Right ventricle myocardium inferior (tissue), 1 donor: ENCODE data around the gene SCGB1C1. TPM values are rescaled to one million over a fixed set of nuclear protein-coding genes. Genes with fewer than 3 reads are reported as not detected.
"Not testable (repeated sequence)": the region's sequence is repeated elsewhere in the genome, so short reads cannot be mapped to it uniquely, and the experiment has no call there.

Source experiments
- ATAC-seq: fragments of 200-7000 bp; cut with Tn5 transposase; one replicate; pipeline ENCODE4 v1.9.1; 2020; ENCODE audit warnings: mild to moderate bottlenecking, moderate library complexity
- DNase-seq: peaks from one replicate; pipeline ENCODE4 v3.0.0; 2021; ENCODE audit errors: missing footprints
- intact Hi-C: fragments of 100-400 bp; cut with DNase I; formaldehyde crosslinking; loops from one replicate; pipeline ENCODE4 v1.11.0; 2022
- long read RNA-seq: library from polyadenylated mRNA; unstranded; transcript quantifications from one replicate; pipeline ENCODE4 v2.0.0, GENCODE V29; 2021
- total RNA-seq: library from RNA; stranded (reverse); fragmentation: NEBNext Ultra II Directional; extraction: Animal tissue kit (Norgen Biotek cat#: 25700); gene quantifications from one replicate; pipeline ENCODE4 v1.2.1, GENCODE V29; 2021
- donor health status: DM: no; HTN: yes; CAD: no; lungs with severe emphysema.

The SCGB1C1 gene
- not detected for total RNA-seq
- long read RNA-seq, result 0 reads

- ATAC-seq, intact Hi-C loops, DNase-seq: not testable (repeated sequence)
Observed at GRCh38 chr11:192674-193128, at the start of gene SCGB1C1. TSS of gene SCGB1C1 (plus strand) at chr11:193078. CDS start at chr11:193100, 22 bp downstream.

DNA sequence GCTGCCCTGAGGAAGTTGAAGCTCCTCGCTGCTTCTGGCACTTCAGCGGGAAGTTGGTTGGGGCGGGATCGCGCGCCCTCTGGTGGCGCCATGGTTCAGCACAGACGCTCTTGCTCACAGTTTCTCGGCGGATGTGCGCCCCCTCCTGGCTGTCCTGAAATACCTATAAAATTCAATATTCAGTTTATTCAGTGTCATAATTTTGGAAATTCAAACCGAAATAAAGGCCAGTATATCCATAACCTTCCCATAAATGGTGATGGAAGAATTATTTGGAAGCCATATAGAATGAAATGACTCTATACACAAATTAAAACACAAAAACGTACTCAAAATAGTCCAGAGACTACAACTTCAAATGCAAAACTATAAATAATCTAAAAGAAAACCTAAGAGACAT is 12.6 kb upstream of the SCGB1C1 start:
- intact Hi-C loops, DNase-seq, ATAC-seq: not testable (repeated sequence)

DNA sequence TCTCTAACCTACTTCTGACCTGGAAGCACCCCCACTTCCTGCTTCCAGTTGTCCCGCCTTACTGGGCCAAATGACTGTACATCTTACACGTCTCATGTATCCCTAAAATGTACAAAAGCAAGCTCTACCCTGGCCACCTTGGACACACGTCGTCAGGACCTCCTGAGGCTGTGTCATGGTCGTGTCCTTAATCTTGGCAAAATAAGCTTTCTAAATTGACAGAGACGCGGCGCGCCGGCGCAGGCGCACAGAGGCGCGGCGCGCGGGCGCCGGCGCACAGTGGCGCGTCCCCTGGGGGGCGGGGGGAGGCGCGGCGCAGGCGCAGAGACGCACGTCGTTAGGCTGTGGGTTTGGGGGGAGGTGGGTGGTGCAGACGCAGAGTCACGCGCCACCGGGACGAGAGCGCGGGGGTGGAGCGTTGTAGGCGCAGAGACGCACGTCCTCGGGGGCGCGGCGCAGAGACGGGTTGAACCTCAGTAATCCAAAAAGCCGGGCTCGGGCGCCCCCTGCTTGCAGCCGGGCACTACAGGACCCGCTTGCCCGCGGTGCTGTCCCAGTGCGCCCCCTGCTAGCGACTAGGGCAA is 3.6 kb upstream of the SCGB1C1 start:
- peak; percentile 68 for ATAC-seq
- peak; percentile 61 for DNase-seq
- intact Hi-C loops, result not testable (repeated sequence)

DNA sequence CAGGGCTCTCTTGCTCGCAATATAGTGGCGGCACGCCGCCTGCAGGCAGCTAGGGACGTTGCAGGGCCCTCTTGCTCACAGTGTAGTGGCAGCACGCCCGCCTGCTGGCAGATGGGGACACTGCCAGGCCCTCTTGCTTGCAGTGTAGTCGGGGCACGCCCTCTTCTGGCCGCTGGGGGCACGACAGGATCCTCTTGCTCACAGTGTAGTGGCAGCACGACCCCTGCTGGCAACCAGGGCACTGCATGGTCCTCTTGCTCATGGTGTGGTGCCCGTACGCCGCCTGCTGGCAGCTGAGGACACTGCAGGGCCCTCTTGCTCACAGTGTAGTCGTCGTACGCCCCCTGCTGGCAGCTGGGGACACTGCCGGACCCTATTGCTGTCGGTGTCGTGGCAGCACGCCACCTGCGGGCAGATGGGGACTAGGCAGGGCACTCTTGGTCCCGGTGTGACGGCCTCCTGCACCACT is 3.0 kb upstream of the SCGB1C1 start:
- ATAC-seq (peak; percentile 53), DNase-seq (peak; percentile 48)
- intact Hi-C loops, result not testable (repeated sequence)

DNA sequence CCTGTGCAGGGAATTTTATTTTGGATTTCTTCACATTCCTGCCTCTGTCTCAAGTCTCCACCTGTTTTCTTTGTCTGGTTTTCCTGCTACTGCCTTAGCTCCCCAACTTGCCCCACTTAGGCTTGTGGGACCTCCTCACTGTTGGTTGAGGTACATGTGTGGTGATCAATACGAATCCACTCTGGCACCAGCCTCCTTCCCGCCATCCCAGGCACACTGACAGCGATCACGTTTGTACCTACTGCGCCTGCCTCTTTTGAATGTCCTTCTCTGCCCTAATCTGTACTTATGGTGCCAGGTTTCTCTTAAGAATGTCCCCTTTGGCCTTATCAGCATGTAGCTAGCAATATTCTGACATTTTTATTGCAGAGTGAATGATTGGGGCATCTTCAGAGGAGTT is 2.3 kb upstream of the SCGB1C1 start:
- ATAC-seq, DNase-seq, intact Hi-C loops: not testable (repeated sequence)

- ATAC-seq, result peak; percentile 49
- DNase-seq, intact Hi-C loops: not testable (repeated sequence)
Observed at GRCh38 chr11:191490-192478, 1.1 kb upstream of the SCGB1C1 start.

DNA sequence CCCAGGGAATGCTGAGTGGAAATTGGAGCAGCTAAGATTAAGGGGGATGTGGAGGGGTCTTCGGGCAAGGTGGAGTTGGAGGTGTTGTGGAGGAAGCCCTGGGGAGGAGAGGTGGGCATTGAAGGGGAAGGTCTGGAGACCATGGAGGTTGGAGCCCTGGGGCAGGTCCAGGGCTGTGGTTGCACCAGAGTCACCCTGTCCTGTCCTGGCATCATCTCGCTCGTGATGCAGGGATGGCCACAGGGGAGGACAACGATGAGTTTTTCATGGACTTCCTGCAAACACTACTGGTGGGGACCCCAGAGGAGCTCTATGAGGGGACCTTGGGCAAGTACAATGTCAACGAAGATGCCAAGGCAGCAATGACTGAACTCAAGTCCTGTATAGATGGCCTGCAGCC is 603 bp downstream of the SCGB1C1 start:
- ATAC-seq, intact Hi-C loops, DNase-seq: not testable (repeated sequence)

- DNase-seq (no peak), ATAC-seq (no peak)
- intact Hi-C loops, result no loop called here
Observed at GRCh38 chr11:196786-197731, 4.2 kb downstream of the SCGB1C1 start.

DNA sequence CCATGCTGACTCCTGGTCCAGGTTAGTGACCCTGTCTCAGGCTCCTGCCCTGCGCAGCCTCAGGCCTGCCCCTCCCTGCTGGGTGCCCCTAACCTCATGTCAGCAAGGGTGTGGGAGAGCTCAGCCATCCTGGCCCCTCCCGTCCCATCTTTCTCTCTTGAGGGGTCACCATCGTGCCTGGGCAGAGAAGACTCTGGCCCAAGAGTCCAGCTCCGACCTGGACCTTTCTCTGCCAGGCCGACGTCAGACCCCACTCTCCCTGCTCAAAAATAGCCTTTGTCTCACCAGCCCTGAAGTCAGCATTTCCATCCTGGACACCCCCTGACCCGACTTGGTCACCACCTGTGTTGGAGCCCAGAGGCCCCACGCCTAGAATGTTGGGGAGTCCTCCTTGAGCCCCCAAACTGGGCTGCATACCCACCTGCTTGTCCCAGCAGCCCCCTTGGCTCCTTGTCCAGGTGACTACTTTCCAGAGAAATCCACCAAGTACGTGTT is 4.9 kb downstream of the SCGB1C1 start:
- ATAC-seq (no peak), DNase-seq (no peak)
- intact Hi-C loops, result no loop called here

GRCh38 chr11:198236-198806 is 5.4 kb downstream of the SCGB1C1 start:
- intact Hi-C loops, result no loop called here
- DNase-seq (no peak), ATAC-seq (no peak)

GRCh38 chr11:199004-199581 is 6.2 kb downstream of the SCGB1C1 start:
- DNase-seq (no peak), ATAC-seq (no peak)
- intact Hi-C loops, result no loop called here

- ATAC-seq, result no peak
Observed at GRCh38 chr11:199782-200181, 6.9 kb downstream of the SCGB1C1 start.

DNA sequence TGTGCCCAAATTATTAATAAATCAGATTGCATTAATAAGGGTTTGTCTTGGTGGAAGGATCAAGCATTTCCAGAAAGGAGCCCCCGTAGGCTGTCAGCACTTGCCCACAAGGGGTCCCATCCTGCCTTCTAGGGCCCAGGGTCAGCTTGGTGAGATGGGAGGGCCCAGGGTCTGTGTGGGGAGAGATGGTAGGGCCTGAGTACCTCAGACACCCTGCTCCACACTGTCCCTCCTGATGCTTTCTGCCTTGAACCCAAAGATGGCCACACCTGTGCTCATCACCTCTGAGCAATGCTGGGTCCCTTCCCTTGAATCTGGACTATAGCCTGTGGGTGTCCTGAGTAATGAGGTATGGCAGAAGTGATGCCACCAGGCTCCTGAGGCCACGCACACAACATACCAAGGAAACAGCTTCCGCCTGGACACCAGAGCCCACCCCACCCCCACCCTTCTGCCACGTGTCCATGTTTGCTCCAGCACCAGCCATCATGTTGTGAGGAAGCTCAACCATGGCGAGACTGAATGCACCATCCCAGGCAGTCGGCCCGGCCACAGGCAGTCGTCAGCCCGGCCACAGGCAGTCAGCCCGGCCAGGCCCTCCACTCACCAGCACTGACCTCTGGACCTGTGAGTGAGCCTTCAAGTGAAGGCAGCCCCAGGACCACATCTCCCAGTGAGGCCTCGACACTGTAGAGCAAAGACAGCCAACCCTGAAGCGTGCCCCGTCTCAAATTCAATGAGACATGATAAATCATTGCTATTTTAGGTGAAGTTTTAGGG is 7.5 kb downstream of the SCGB1C1 start:
- intact Hi-C loops, result no loop called here
- DNase-seq, result no peak

More at GRCh38 chr11:199782-200181, 6.9 kb downstream of the SCGB1C1 start:
- intact Hi-C loops, result no loop called here
- DNase-seq, result no peak

DNA sequence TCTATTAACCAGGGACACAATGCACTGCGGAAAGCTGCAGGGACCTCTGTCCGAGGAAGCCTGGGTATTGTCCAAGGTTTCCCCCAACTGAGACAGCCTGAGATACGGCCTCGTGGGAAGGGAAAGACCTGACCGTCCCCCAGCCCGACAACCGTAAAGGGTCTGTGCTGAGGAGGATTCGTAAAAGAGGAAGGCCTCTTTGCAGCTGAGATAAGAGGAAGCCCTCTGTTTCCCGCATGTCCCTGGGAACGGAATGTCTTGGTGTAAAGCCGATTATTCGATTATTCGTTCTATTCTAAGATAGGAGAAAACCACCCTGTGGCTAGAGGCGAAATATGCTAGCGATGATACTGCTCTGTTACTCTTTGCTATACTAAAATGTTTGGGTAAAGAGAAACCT is 9.1 kb downstream of the SCGB1C1 start:
- intact Hi-C loops, result no loop called here
- no peak for DNase-seq
- no peak for ATAC-seq

More for the DNA sequence above, 7.5 kb downstream of the SCGB1C1 start:
- no peak for ATAC-seq

DNA sequence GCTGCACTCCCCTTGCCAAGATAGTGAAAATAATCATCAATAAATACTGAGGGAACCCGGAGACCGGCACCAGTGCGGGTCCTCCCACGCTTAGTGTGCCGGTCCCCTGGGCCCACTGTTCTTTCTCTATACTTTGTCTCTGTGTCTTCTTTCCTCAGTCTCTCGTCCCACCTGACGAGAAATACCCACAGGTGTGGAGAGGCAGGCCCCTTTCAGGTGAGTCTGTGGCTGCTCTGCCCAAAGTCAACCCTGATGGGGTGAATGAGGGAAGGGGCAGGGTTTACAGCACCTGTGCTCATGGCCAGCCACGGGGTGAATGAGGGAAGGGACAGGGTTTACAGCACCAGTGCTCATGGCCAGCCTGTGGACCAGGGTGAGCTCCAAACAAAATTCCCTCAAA is 9.6 kb downstream of the SCGB1C1 start:
- intact Hi-C loops, result no loop called here
- ATAC-seq, result no peak
- no peak for DNase-seq

DNA sequence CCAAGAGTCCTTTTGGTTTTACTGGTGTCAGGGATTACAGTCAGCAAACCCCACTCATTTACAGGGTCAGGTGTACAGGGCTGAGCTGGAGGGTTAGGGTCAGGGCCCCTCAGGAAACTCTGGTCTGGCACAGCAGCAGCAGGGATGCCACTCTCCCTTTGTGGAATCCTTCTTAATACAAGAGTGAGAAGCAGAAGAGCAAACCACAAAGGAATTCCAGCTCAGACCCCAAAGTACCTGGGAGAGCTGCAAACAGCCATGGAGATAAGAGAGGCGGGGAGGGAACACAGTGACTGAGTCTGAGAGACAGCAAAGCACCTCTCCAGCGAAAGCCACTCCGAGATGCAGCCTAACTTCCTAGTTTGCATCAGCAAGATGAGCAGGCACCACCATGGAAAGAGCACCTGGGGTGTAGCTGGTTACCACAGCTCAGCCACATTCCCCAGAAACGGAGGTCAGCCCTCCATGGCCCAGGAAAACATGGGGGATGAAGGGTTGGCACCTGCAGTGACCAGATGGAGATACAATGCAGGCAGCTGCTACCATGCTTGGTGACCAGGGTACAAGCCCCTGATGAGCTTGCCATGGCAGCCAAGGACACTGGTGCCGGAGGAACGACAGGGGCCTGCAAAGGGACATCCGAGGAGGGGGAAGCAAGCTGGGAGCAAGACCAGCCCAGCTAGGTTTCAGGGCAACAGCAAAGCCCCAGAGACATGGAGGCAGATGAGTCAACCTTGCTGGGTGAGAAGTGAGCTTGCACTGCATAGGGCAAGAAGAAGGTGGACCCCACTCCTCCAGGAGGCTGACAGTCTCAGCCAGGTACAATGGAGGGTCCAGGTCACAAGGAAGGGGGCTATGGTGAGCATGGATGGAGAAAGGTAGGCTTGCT is 10.4 kb downstream of the SCGB1C1 start:
- no peak for ATAC-seq
- DNase-seq, result no peak
- intact Hi-C loops, result no loop called here
